Gastrocnemius medialis (tissue), 4 donors: ENCODE measurements around the gene TAS1R1. TPM values are rescaled to one million over a fixed set of nuclear protein-coding genes. Genes with fewer than 3 reads are reported as not detected.
A peak's percentile ranks its signal among the peaks of the same experiment; 100 is the strongest.

Experiments used
- ATAC-seq, 2 donors: fragments of 150-250 bp; one replicate each; pipeline ENCODE4 v1.9.1; 2016
- DNase-seq, 2 donors: peaks; one replicate each; pipeline ENCODE4 v3.0.0-alpha.2; 2019
- H3K27ac ChIP-seq, 4 donors: fragments of 200-600 bp; sonication (generic); 1 replicate in 1 of 4; 2 replicates in 3 of 4; pipeline ENCODE4 v1.5.1; 2016 to 2018; ENCODE audit warnings: mild to moderate bottlenecking in 2 of 4, moderate library complexity in 1 of 4
- H3K27me3 ChIP-seq, 3 donors: fragments of 200-600 bp; sonication (generic) in 2 of 3; 1 replicate in 1 of 3; 2 replicates in 2 of 3; pipeline versions ENCODE4 v1.5.1 to v1.6.0; 2016 to 2019; ENCODE audit warnings: mild to moderate bottlenecking in 1 of 3, moderate library complexity in 1 of 3
- H3K36me3 ChIP-seq, 2 donors: fragments of 200-600 bp; sonication (generic) in 1 of 2; one replicate each; pipeline ENCODE4 v1.5.1; 2017 to 2018
- H3K4me1 ChIP-seq, 2 donors: fragments of 200-600 bp; sonication (generic) in 1 of 2; one replicate each; pipeline ENCODE4 v1.5.1; 2016 to 2017; ENCODE audit warnings: mild to moderate bottlenecking in 2 of 2
- H3K4me3 ChIP-seq, 4 donors: fragments of 200-600 bp; sonication (generic) in 3 of 4; 1 replicate in 1 of 4; 2 replicates in 3 of 4; pipeline ENCODE4 v1.5.1; 2016 to 2019; ENCODE audit warnings: mild to moderate bottlenecking in 2 of 4
- H3K9me3 ChIP-seq, 3 donors: fragments of 200-600 bp; sonication (generic) in 2 of 3; 1 replicate in 1 of 3; 2 replicates in 2 of 3; pipeline ENCODE4 v1.5.1; 2016 to 2019
- POLR2A ChIP-seq, 2 donors: fragments of 450-650 bp; IDR thresholded peaks; one replicate each; pipeline ENCODE4 v1.6.1; 2017; ENCODE audit warnings: antibody characterized with exemption in 2 of 2, mild to moderate bottlenecking in 2 of 2, moderate library complexity in 2 of 2
- in situ Hi-C, 4 donors: fragments of 200-750 bp; cut with MboI; loops; one replicate each; pipeline versions ENCODE4 v1.15.0 to v1.8.0; 2017; ENCODE audit warnings: low sequenced_read_pairs in 4 of 4
- intact Hi-C: fragments of 100-400 bp; cut with DNase I; formaldehyde crosslinking; loops from one replicate; pipeline ENCODE4 v1.15.1; 2023; ENCODE audit warnings: low total_unique reads
- total RNA-seq, 4 donors: library from RNA; depleted of rRNA; stranded (reverse); fragments of >200 nt; gene quantifications; one replicate each; pipeline versions ENCODE4 v1.1.0 to v1.2.3, GENCODE V29; 2016
- TF ChIP-seq, protein P1 (sequence below), 5 experiments: fragments of 450-650 bp in 3 of 5; fragments of 200-600 bp in 2 of 5; sonication (generic) in 2 of 5; IDR thresholded peaks in 4 of 5; conservative IDR thresholded peaks in 1 of 5; 1 replicate in 4 of 5; 2 replicates in 1 of 5; pipeline ENCODE4 v1.5.1; 2016 to 2019; ENCODE audit warnings: antibody characterized with exemption in 5 of 5, mild to moderate bottlenecking in 3 of 5, moderate library complexity in 3 of 5

The TAS1R1 gene
- total RNA-seq, 4 donors from 2014 or later: not detected

DNA sequence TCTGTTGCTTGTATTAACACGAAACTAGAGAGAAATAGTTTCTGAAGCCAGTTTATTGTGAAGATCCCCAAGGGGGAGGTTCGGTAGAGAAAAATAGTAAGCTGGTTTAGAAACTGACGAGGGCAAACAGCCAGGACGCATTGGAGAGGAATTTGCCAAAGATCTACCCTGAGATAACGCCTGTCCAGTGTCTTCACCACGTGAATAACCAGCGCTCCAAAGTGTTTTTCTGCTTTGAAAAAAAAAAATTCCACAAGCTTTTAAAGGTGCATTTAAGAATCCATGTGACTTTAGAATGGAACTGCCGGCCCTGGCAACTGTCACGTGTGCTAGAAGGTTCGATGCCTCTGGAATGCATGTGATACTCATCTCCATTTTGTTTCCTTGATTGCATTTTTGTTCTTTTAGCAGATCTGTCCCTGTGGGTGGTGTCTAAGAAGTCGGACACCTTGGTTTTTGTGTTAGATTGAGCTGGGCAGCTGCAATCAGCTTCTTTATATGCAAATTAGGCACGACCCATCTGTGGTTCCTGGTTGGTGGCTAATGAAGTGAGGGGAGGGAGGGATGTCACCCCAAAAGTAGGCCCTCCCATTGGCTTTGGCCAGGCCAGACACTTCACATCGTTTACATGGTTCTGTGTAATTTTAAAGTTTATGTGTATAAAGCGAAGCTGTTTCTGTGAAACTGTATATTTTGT lies 68.3 kb downstream of the TAS1R1 start:
- DNase-seq (no peak), ATAC-seq (no peak)
- Histone ChIP-seq H3K4me1 (peaks cover 21% of the 10 kb centered on the region in 2 donors), H3K9me3 (no peaks in the 10 kb centered on the region), H3K36me3 (peaks cover 0 to 34% of the 10 kb centered on the region in 2 donors), H3K27ac (no peak overlapping the region), H3K4me3 (no peak overlapping the region), H3K27me3 (no peaks in the 10 kb centered on the region)
- in situ Hi-C loops (no loop called here), intact Hi-C loops (no loop called here)
- no peak for TF ChIP-seq POLR2A (IDR thresholded peaks at IDR 0.05)
- TF ChIP-seq, protein P1, sequence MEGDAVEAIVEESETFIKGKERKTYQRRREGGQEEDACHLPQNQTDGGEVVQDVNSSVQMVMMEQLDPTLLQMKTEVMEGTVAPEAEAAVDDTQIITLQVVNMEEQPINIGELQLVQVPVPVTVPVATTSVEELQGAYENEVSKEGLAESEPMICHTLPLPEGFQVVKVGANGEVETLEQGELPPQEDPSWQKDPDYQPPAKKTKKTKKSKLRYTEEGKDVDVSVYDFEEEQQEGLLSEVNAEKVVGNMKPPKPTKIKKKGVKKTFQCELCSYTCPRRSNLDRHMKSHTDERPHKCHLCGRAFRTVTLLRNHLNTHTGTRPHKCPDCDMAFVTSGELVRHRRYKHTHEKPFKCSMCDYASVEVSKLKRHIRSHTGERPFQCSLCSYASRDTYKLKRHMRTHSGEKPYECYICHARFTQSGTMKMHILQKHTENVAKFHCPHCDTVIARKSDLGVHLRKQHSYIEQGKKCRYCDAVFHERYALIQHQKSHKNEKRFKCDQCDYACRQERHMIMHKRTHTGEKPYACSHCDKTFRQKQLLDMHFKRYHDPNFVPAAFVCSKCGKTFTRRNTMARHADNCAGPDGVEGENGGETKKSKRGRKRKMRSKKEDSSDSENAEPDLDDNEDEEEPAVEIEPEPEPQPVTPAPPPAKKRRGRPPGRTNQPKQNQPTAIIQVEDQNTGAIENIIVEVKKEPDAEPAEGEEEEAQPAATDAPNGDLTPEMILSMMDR (IDR thresholded peaks at IDR 0.05 in 4 of 5, conservative IDR thresholded peaks at IDR 0.05 in 1 of 5): no peak

DNA sequence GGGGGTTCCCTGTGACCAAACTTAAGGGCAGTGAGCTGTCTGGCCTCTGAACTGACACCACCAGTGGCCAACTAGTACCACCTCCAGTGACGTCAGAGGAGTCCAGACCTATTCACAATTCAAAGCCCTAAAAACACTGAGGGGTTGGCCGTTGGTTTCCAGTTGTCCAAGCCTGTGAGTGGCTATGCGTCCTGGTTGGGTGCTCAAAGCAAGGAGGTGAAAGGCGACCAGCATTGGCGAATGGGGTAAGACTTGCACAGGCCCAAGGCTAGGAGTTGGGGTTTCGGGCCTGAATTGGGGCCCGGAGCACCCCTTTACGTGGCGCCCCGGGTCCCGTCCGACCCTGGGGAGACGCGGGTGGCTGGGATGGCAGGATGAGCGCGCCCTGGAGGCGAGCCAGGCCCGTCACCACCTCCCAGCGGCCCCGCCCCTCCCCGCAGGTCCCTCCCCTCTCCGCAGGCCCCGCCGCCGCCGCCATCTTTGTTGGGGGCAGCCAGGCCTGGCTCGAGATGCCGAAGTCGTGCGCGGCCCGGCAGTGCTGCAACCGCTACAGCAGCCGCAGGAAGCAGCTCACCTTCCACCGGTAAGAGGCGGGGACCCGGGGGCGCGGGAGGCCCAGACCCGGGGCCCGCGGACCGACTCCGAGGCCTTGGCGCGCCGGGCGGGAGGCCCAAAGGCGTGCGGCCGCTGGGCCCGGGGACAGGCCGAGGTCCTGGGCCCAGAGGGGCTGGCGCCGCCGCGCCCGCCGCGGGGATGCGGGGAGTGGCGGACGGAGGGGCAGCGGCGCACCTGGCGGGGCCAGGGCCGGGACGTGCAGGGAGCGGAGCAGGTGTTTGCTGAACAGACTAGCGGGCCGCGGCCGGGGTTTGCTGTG lies 69.8 kb downstream of the TAS1R1 start, which contains the start of gene THAP3:
TSS of gene THAP3 (plus strand) at position 159 of the 874 bp plus-strand sequence. CDS start at position 510, 351 bp downstream.
- Histone ChIP-seq H3K4me1 (peaks cover 22 to 24% of the 10 kb centered on the region in 2 donors), H3K27ac (peak within 1 kb of the TSS; percentile 80 to 92 (median 90)), H3K27me3 (no peaks in the 10 kb centered on the region), H3K4me3 (peak within 1 kb of the TSS; percentile 68 to 83 (median 72)), H3K36me3 (peaks cover 0 to 41% of the 10 kb centered on the region in 2 donors), H3K9me3 (no peaks in the 10 kb centered on the region)
- DNase-seq (peak; percentile 75 to 83), ATAC-seq (peak; percentile 81 to 89)
- in situ Hi-C loops (loop anchor here in 1 of 4 donors (25.0 kb wide), 1 partner anchor 138 kb away; the partner anchor contains the start of gene PLEKHG5), intact Hi-C loops (loop anchor here (1.0 to 5.0 kb wide), 3 partner anchors 12 to 73 kb away; partner anchors contain the start of genes NOL9 and PHF13)
- peak; percentile 37 to 46 for TF ChIP-seq POLR2A (IDR thresholded peaks at IDR 0.05)
- TF ChIP-seq, protein P1 (IDR thresholded peaks at IDR 0.05 in 4 of 5, conservative IDR thresholded peaks at IDR 0.05 in 1 of 5): peak in 1 of 5 experiments; percentile 22

DNA sequence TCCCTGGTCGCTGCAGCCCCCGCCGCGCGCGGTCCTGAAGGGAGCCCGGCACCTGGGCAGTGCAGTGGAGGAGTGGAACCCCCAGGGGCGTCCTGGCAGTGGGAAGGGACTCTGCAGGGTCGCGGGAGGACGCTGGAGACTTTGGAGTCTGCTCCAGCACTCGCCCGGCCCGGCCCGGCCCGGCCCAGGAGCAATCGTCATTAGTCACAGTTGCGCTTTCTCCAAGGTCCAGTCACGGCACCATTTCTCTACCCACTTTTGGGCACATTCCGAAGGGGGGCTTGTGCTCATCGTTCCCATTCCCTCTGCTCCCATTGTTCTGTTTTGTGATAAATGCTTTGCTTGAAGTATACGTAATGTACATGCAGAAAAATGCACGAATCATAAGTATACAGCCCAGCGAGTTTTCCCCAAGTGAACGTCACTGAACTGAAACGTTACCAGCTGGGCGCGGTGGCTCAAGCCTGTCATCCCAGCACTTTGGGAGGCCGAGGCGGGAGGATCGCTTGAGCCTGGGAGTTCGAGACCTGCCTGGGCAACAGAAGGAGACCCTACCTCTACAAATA lies 70.6 kb downstream of the TAS1R1 start:
- H3K4me3 ChIP-seq: peak overlapping the region; percentile 68 to 83 (median 72)
- no peaks in the 10 kb centered on the region for H3K27me3 ChIP-seq
- intact Hi-C loops (loop anchor here (1.0 to 5.0 kb wide), 3 partner anchors 12 to 73 kb away; partner anchors contain the start of genes NOL9 and PHF13), in situ Hi-C loops (loop anchor here in 1 of 4 donors (25.0 kb wide), 1 partner anchor 138 kb away; the partner anchor contains the start of gene PLEKHG5)
- H3K27ac ChIP-seq: peak overlapping the region; percentile 80 to 92 (median 90)
- TF ChIP-seq, protein P1 (IDR thresholded peaks at IDR 0.05 in 4 of 5, conservative IDR thresholded peaks at IDR 0.05 in 1 of 5): no peak
- TF ChIP-seq POLR2A (IDR thresholded peaks at IDR 0.05): no peak
- peaks cover 0 to 41% of the 10 kb centered on the region in 2 donors for H3K36me3 ChIP-seq
- DNase-seq (no peak), ATAC-seq (peak; percentile 37 to 48)
- H3K9me3 ChIP-seq: no peaks in the 10 kb centered on the region
- H3K4me1 ChIP-seq: peaks cover 22 to 24% of the 10 kb centered on the region in 2 donors

DNA sequence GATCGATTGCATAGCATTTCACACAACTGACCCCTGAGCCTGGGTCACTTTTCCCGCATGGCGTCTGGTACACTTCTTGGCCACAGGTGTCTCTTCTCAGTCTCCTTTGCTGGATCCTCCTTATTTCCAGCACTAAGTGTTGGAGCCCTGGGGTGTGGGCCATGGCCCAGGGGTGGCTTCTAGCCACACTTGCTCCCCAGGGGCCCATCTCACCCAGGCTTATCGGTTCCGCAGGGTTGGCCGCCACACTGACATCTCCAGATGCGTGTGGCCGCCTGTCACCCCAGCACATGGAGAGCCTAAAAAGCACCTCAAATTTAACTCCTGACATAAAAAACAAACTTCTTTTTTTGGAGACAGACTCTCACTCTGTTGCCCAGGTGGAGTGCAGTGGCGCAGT lies 71.9 kb downstream of the TAS1R1 start:
- H3K4me3 ChIP-seq: no peak overlapping the region
- intact Hi-C loops: loop anchor here (5.0 kb wide), 2 partner anchors 45 to 75 kb away; partner anchors contain the start of gene NOL9

More for the DNA sequence above, 71.9 kb downstream of the TAS1R1 start:
- DNase-seq: no peak
- Histone ChIP-seq H3K4me1 (peaks cover 22 to 24% of the 10 kb centered on the region in 2 donors), H3K36me3 (peaks cover 0 to 43% of the 10 kb centered on the region in 2 donors), H3K27me3 (no peaks in the 10 kb centered on the region), H3K9me3 (no peaks in the 10 kb centered on the region), H3K27ac (peak overlapping the region in 1 of 4 donors; percentile 14)
- ATAC-seq: no peak
- TF ChIP-seq POLR2A (IDR thresholded peaks at IDR 0.05): no peak
- TF ChIP-seq, protein P1 (IDR thresholded peaks at IDR 0.05 in 4 of 5, conservative IDR thresholded peaks at IDR 0.05 in 1 of 5): no peak
- in situ Hi-C loops: loop anchor here in 1 of 4 donors (25.0 kb wide), 1 partner anchor 140 kb away; the partner anchor contains the start of gene PLEKHG5
